Measurements from ENCODE around the gene KCNMA1. TPM values are rescaled to one million over a fixed set of nuclear protein-coding genes. Genes with fewer than 3 reads are reported as not detected.

KCNMA1 gene
- total and polyA plus RNA-seq, 10 of the 15 experiments (the other 5 are each of a cell fraction or from before 2014, with no cell fraction given), result 8.5 to 77.0 (median 21.3) TPM

DNA sequence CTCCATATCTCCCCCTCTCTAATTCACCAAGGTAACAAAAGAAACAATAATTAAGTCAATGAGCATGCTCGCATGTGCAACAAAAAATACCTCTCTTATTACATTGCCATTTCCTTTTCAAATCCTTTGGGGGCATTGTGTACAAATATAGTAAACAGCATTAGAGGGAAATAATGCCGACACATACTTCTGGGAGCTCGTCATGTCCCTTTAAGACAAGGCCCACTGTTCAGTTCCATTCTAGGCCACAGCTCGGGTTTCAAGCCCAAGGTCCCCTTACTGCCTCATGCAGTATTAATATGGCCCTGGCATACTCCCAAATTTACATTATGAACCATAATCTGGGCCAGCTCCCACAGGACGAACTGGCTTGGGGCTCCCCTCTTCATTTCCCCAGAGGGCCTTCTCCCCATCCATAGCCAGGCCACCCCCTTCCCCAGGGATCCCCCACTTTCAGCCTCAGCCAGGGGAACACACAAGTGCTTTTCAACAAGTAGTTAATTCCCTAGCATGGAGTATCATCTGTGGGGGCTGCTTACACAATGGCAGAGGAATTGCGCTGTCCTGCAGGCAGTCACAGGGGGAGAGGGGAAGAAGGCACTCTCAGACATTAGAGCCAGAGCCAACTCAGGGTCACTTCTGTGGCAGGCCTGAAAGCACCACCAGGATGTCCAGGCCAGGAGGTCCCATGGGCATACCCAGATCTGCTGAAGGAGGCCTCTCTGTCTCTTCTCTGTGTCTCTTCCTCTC, 110.6 kb downstream of the KCNMA1 start (continued):
- TF ChIP-seq CBX3 (IDR thresholded peaks at IDR 0.05; ENCODE audit: borderline replicate concordance, low read depth) (no peak), ZNF217 (IDR thresholded peaks at IDR 0.05) (no peak), RAD21 (IDR thresholded peaks at IDR 0.05; ENCODE audit: insufficient read depth, low read depth, low read length) (no peak)
- TF ChIP-seq, protein P1, sequence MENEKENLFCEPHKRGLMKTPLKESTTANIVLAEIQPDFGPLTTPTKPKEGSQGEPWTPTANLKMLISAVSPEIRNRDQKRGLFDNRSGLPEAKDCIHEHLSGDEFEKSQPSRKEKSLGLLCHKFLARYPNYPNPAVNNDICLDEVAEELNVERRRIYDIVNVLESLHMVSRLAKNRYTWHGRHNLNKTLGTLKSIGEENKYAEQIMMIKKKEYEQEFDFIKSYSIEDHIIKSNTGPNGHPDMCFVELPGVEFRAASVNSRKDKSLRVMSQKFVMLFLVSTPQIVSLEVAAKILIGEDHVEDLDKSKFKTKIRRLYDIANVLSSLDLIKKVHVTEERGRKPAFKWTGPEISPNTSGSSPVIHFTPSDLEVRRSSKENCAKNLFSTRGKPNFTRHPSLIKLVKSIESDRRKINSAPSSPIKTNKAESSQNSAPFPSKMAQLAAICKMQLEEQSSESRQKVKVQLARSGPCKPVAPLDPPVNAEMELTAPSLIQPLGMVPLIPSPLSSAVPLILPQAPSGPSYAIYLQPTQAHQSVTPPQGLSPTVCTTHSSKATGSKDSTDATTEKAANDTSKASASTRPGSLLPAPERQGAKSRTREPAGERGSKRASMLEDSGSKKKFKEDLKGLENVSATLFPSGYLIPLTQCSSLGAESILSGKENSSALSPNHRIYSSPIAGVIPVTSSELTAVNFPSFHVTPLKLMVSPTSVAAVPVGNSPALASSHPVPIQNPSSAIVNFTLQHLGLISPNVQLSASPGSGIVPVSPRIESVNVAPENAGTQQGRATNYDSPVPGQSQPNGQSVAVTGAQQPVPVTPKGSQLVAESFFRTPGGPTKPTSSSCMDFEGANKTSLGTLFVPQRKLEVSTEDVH (IDR thresholded peaks at IDR 0.05; ENCODE audit: low read depth, partially characterized antibody), result no peak

DNA sequence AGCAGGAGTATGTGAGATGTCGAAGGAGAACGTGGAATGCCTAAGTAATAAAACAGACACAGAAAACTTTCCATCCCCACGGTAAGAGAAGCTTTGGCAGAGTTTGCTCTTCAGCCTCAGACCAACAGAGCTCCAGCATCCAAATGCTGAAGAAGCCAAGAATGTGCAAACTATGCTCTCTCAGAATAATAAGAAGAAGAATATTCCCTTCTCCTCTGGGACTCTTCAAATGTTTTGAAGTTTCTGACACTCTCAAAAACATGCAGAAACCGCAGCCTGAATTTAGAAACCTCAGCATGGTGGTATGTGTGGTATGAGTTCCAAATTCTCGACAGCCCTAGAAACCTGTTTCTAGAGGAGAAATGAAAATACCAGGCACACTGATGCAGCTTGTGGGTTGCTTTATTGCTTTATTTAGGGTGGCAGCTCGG, 113.3 kb downstream of the KCNMA1 start:
- H3K9me3 ChIP-seq (replicated peaks; ENCODE audit: control insufficient read depth, insufficient read depth, low read length), result no peaks in the 10 kb centered on the region; the same call in 2 of the 3 replicates
- no peaks in the 10 kb centered on the region; a peak in 1 of 4 replicates for H3K27me3 ChIP-seq (replicated peaks in 1 of 2; ENCODE audit: control insufficient read depth in 2 of 2, insufficient read depth in 2 of 2, low read length in 1 of 2)
- H3K79me2 ChIP-seq (ENCODE audit: control insufficient read depth, insufficient read depth, low read length), result no peaks in the 10 kb centered on the region
- ChIA-PET CTCF (interaction anchor here (0.6 to 3.7 kb wide), 15 partner anchors 13 to 359 kb away, joined by 3 to 29 read pairs (median 3); no protein-coding TSS in a partner anchor), RAD21 (ENCODE audit: unreplicated experiment) (interaction anchor here (0.8 to 3.1 kb wide), 15 partner anchors 11 to 131 kb away, joined by 3 to 36 read pairs (median 5); partner anchors contain the start of gene KCNMA1), POLR2A (interaction anchor here (1.1 to 2.5 kb wide), 3 partner anchors 12 to 29 kb away, joined by 4 to 29 read pairs (median 5); no protein-coding TSS in a partner anchor), SMC1A (ENCODE audit: uncharacterized antibody, unreplicated experiment) (interaction anchor here (0.8 to 5.9 kb wide), 22 partner anchors 10 to 187 kb away, joined by 3 to 74 read pairs (median 5); partner anchors contain the start of gene KCNMA1)
- no peaks in the 10 kb centered on the region for H3K4me1 ChIP-seq (ENCODE audit: control insufficient read depth, insufficient read depth, low read length)
- TF ChIP-seq RUNX3 (IDR thresholded peaks at IDR 0.05; ENCODE audit: low read length) (peak; percentile 39; the same call in 1 of the 2 replicates), SIN3A (IDR thresholded peaks at IDR 0.05; ENCODE audit: low read depth, low read length) (no peak), LARP7 (IDR thresholded peaks at IDR 0.05) (no peak)
- TF ChIP-seq, protein P2, sequence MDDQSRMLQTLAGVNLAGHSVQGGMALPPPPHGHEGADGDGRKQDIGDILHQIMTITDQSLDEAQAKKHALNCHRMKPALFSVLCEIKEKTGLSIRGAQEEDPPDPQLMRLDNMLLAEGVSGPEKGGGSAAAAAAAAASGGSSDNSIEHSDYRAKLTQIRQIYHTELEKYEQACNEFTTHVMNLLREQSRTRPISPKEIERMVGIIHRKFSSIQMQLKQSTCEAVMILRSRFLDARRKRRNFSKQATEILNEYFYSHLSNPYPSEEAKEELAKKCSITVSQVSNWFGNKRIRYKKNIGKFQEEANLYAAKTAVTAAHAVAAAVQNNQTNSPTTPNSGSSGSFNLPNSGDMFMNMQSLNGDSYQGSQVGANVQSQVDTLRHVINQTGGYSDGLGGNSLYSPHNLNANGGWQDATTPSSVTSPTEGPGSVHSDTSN (IDR thresholded peaks at IDR 0.05; ENCODE audit: insufficient replicate concordance, low read depth, low read length), result no peak
- WGBS (ENCODE audit: insufficient coverage, insufficient replicate concordance, low lambda C conversion rate, missing lambda C conversion rate), result 11% methylated on average over 6 of the region's 6 CpGs
- ATAC-seq, result no peak
- H3K36me3 ChIP-seq (ENCODE audit: control insufficient read depth in 2 of 2, insufficient read depth in 2 of 2, low read length in 1 of 2), result no peaks in the 10 kb centered on the region; a peak in 1 of 4 replicates
- H3K4me3 ChIP-seq, result no peak overlapping the region
- no peak for FAIRE-seq
- intact Hi-C loops (cut with micrococcal nuclease; ENCODE audit: unreplicated experiment) (no loop called here), in situ Hi-C loops (cut with MboI) (no loop called here)
- DNase-seq (ENCODE audit: low read depth, low spot score), result no peak
- BruUV-seq (replicated peaks), result no TSS peak
- H3K4me2 ChIP-seq (ENCODE audit: control insufficient read depth, insufficient read depth), result no peak overlapping the region
- H3K27ac ChIP-seq (ENCODE audit: control insufficient read depth, insufficient read depth), result no peak overlapping the region
- H4K20me1 ChIP-seq (ENCODE audit: control insufficient read depth, insufficient read depth), result 0 out of 2 replicates have a peak, but pooled peaks cover 3% of the 10 kb centered on the region
- no peak overlapping the region for H3K9ac ChIP-seq (ENCODE audit: control insufficient read depth, insufficient read depth, low read length)
- no peak overlapping the region for H2AFZ ChIP-seq (ENCODE audit: control insufficient read depth, low read depth, low read length)
